ENCODE results near the gene F8.
"Not testable (repeated sequence)": the region's sequence is repeated elsewhere in the genome, so short reads cannot be mapped to it uniquely, and the experiment has no call there.

F8 gene

GRCh38 chrX:154890990-154891639 is 131.4 kb downstream of the F8 start:
- no peak for TF ChIP-seq TAF1 (IDR thresholded peaks at IDR 0.05; ENCODE audit: borderline replicate concordance, insufficient read depth, low read length)
- TF ChIP-seq FOXP2 (optimal IDR thresholded peaks at IDR 0.05; ENCODE audit: borderline replicate concordance, extremely low read depth, extremely low read length, insufficient read depth): no peak
- TF ChIP-seq REST (IDR thresholded peaks at IDR 0.05; ENCODE audit: insufficient read depth in 1 of 2, low read depth in 2 of 2, low read length in 2 of 2): no peak
- TF ChIP-seq POLR2AphosphoS5 (IDR thresholded peaks at IDR 0.05; ENCODE audit: low read depth, low read length): no peak
- no peak for TF ChIP-seq SIN3A (IDR thresholded peaks at IDR 0.05; ENCODE audit: borderline replicate concordance, insufficient read depth, low read length)

GRCh38 chrX:154886069-154886788 is 136.3 kb downstream of the F8 start, which contains the start of gene F8A1:
F8A1 (plus strand) TSS chrX:154886355; CDS start chrX:154886375, 20 bp downstream.
- TF ChIP-seq SIN3A (IDR thresholded peaks at IDR 0.05; ENCODE audit: borderline replicate concordance, insufficient read depth, low read length); REST (IDR thresholded peaks at IDR 0.05; ENCODE audit: insufficient read depth in 1 of 2, low read depth in 2 of 2, low read length in 2 of 2); POLR2AphosphoS5 (IDR thresholded peaks at IDR 0.05; ENCODE audit: low read depth, low read length): not testable (repeated sequence)

GRCh38 chrX:154873329-154873728 is 149.2 kb downstream of the F8 start:
- no peak for TF ChIP-seq FOXP2 (optimal IDR thresholded peaks at IDR 0.05; ENCODE audit: borderline replicate concordance, extremely low read depth, extremely low read length, insufficient read depth)
- no peak for TF ChIP-seq SIN3A (IDR thresholded peaks at IDR 0.05; ENCODE audit: borderline replicate concordance, insufficient read depth, low read length)
- TF ChIP-seq POLR2AphosphoS5 (IDR thresholded peaks at IDR 0.05; ENCODE audit: low read depth, low read length): no peak
- no peak for TF ChIP-seq REST (IDR thresholded peaks at IDR 0.05; ENCODE audit: insufficient read depth in 1 of 2, low read depth in 2 of 2, low read length in 2 of 2)
- TF ChIP-seq TAF1 (IDR thresholded peaks at IDR 0.05; ENCODE audit: borderline replicate concordance, insufficient read depth, low read length): no peak

- no peak for TF ChIP-seq POLR2AphosphoS5 (IDR thresholded peaks at IDR 0.05; ENCODE audit: low read depth, low read length)
- no peak for TF ChIP-seq FOXP2 (optimal IDR thresholded peaks at IDR 0.05; ENCODE audit: borderline replicate concordance, extremely low read depth, extremely low read length, insufficient read depth)
- no peak for TF ChIP-seq REST (IDR thresholded peaks at IDR 0.05; ENCODE audit: insufficient read depth in 1 of 2, low read depth in 2 of 2, low read length in 2 of 2)
- TF ChIP-seq SIN3A (IDR thresholded peaks at IDR 0.05; ENCODE audit: borderline replicate concordance, insufficient read depth, low read length): no peak
- TF ChIP-seq TAF1 (IDR thresholded peaks at IDR 0.05; ENCODE audit: borderline replicate concordance, insufficient read depth, low read length): no peak
Observed at GRCh38 chrX:154855256-154855655, 167.3 kb downstream of the F8 start.
